Measurements from ENCODE around the gene APOLD1. TPM values are rescaled to one million over a fixed set of nuclear protein-coding genes. Genes with fewer than 3 reads are reported as not detected.
"Not testable (repeated sequence)": the region's sequence is repeated elsewhere in the genome, so short reads cannot be mapped to it uniquely, and the experiment has no call there.

The APOLD1 gene
- polyA plus RNA-seq, 2 donors = 0.77 to 2.4 TPM

GRCh38 chr12:12823811-12824210 lies 38.4 kb downstream of the APOLD1 start:
- H3K27ac ChIP-seq (ENCODE audit: low read depth in 2 of 2, low read length in 1 of 2) = no peak overlapping the region
- H3K36me3 ChIP-seq (ENCODE audit: control insufficient read depth in 2 of 2, insufficient read depth in 2 of 2, low read length in 1 of 2) = peaks cover 4 to 23% of the 10 kb centered on the region in 2 donors
- 98 to 99% methylated on average over 5 of the region's 5 CpGs for WGBS, 2 donors
- no peaks in the 10 kb centered on the region for H3K9me3 ChIP-seq (ENCODE audit: control insufficient read depth in 2 of 2, insufficient read depth in 1 of 2, low read depth in 1 of 2, low read length in 1 of 2)
- no peaks in the 10 kb centered on the region for H3K4me1 ChIP-seq (ENCODE audit: control insufficient read depth in 2 of 2, insufficient read depth in 2 of 2, low read length in 1 of 2)
- no peak overlapping the region for H3K4me3 ChIP-seq (ENCODE audit: low read depth in 1 of 2, low read length in 2 of 2)
- no peaks in the 10 kb centered on the region for H3K27me3 ChIP-seq (ENCODE audit: control insufficient read depth in 1 of 2, insufficient read depth in 2 of 2, low read length in 2 of 2)

GRCh38 chr12:12835378-12836146 lies 50.1 kb downstream of the APOLD1 start:
- Histone ChIP-seq H3K27me3 (ENCODE audit: control insufficient read depth in 1 of 2, insufficient read depth in 2 of 2, low read length in 2 of 2) (no peaks in the 10 kb centered on the region), H3K27ac (ENCODE audit: low read depth in 2 of 2, low read length in 1 of 2) (peak overlapping the region; percentile 45 to 72), H3K4me3 (ENCODE audit: low read depth in 1 of 2, low read length in 2 of 2) (no peak overlapping the region), H3K9me3 (ENCODE audit: control insufficient read depth in 2 of 2, insufficient read depth in 1 of 2, low read depth in 1 of 2, low read length in 1 of 2) (no peaks in the 10 kb centered on the region), H3K36me3 (ENCODE audit: control insufficient read depth in 2 of 2, insufficient read depth in 2 of 2, low read length in 1 of 2) (peaks cover 0 to 2% of the 10 kb centered on the region in 2 donors), H3K4me1 (ENCODE audit: control insufficient read depth in 2 of 2, insufficient read depth in 2 of 2, low read length in 1 of 2) (no peaks in the 10 kb centered on the region)
- WGBS, 2 donors = 69 to 73% methylated on average over 7 of the region's 7 CpGs

- no peaks in the 10 kb centered on the region for H3K27me3 ChIP-seq (ENCODE audit: control insufficient read depth in 1 of 2, insufficient read depth in 2 of 2, low read length in 2 of 2)
- no peak overlapping the region for H3K4me3 ChIP-seq (ENCODE audit: low read depth in 1 of 2, low read length in 2 of 2)
- H3K9me3 ChIP-seq (ENCODE audit: control insufficient read depth in 2 of 2, insufficient read depth in 1 of 2, low read depth in 1 of 2, low read length in 1 of 2) = no peaks in the 10 kb centered on the region
- H3K36me3 ChIP-seq (ENCODE audit: control insufficient read depth in 2 of 2, insufficient read depth in 2 of 2, low read length in 1 of 2) = peaks cover 0 to under 1% of the 10 kb centered on the region in 2 donors
- H3K4me1 ChIP-seq (ENCODE audit: control insufficient read depth in 2 of 2, insufficient read depth in 2 of 2, low read length in 1 of 2) = no peaks in the 10 kb centered on the region
- 69 to 86% methylated on average over 6 of the region's 6 CpGs for WGBS, 2 donors
- H3K27ac ChIP-seq (ENCODE audit: low read depth in 2 of 2, low read length in 1 of 2) = peak overlapping the region in 1 of 2 donors; percentile 9
Observed at GRCh38 chr12:12836571-12836970, 51.1 kb downstream of the APOLD1 start.

GRCh38 chr12:12837025-12837812 lies 51.8 kb downstream of the APOLD1 start:
- H3K4me3 ChIP-seq (ENCODE audit: low read depth in 1 of 2, low read length in 2 of 2) = no peak overlapping the region
- no peaks in the 10 kb centered on the region for H3K27me3 ChIP-seq (ENCODE audit: control insufficient read depth in 1 of 2, insufficient read depth in 2 of 2, low read length in 2 of 2)
- WGBS, 2 donors = 51 to 64% methylated on average over 15 of the region's 15 CpGs
- no peaks in the 10 kb centered on the region for H3K4me1 ChIP-seq (ENCODE audit: control insufficient read depth in 2 of 2, insufficient read depth in 2 of 2, low read length in 1 of 2)
- no peaks in the 10 kb centered on the region for H3K9me3 ChIP-seq (ENCODE audit: control insufficient read depth in 2 of 2, insufficient read depth in 1 of 2, low read depth in 1 of 2, low read length in 1 of 2)
- H3K27ac ChIP-seq (ENCODE audit: low read depth in 2 of 2, low read length in 1 of 2) = peak overlapping the region in 1 of 2 donors; percentile 30
- H3K36me3 ChIP-seq (ENCODE audit: control insufficient read depth in 2 of 2, insufficient read depth in 2 of 2, low read length in 1 of 2) = no peaks in the 10 kb centered on the region

GRCh38 chr12:12837813-12838153 lies 52.3 kb downstream of the APOLD1 start:
- no peak overlapping the region for H3K27ac ChIP-seq (ENCODE audit: low read depth in 2 of 2, low read length in 1 of 2)
- WGBS, 2 donors = 92% methylated on average over 3 of the region's 3 CpGs
- no peaks in the 10 kb centered on the region for H3K36me3 ChIP-seq (ENCODE audit: control insufficient read depth in 2 of 2, insufficient read depth in 2 of 2, low read length in 1 of 2)
- no peak overlapping the region for H3K4me3 ChIP-seq (ENCODE audit: low read depth in 1 of 2, low read length in 2 of 2)
- H3K4me1 ChIP-seq (ENCODE audit: control insufficient read depth in 2 of 2, insufficient read depth in 2 of 2, low read length in 1 of 2) = no peaks in the 10 kb centered on the region
- H3K27me3 ChIP-seq (ENCODE audit: control insufficient read depth in 1 of 2, insufficient read depth in 2 of 2, low read length in 2 of 2) = no peaks in the 10 kb centered on the region
- no peaks in the 10 kb centered on the region for H3K9me3 ChIP-seq (ENCODE audit: control insufficient read depth in 2 of 2, insufficient read depth in 1 of 2, low read depth in 1 of 2, low read length in 1 of 2)

- Histone ChIP-seq H3K9me3 (ENCODE audit: control insufficient read depth in 2 of 2, insufficient read depth in 1 of 2, low read depth in 1 of 2, low read length in 1 of 2) (no peaks in the 10 kb centered on the region), H3K27me3 (ENCODE audit: control insufficient read depth in 1 of 2, insufficient read depth in 2 of 2, low read length in 2 of 2) (no peaks in the 10 kb centered on the region), H3K4me3 (ENCODE audit: low read depth in 1 of 2, low read length in 2 of 2) (no peak overlapping the region), H3K27ac (ENCODE audit: low read depth in 2 of 2, low read length in 1 of 2) (no peak overlapping the region), H3K4me1 (ENCODE audit: control insufficient read depth in 2 of 2, insufficient read depth in 2 of 2, low read length in 1 of 2) (no peaks in the 10 kb centered on the region), H3K36me3 (ENCODE audit: control insufficient read depth in 2 of 2, insufficient read depth in 2 of 2, low read length in 1 of 2) (no peaks in the 10 kb centered on the region)
- 77 to 86% methylated on average over 1 of the region's 1 CpG for WGBS, 2 donors
Observed at GRCh38 chr12:12839003-12839395, 53.5 kb downstream of the APOLD1 start.

GRCh38 chr12:12839439-12839838 lies 54.0 kb downstream of the APOLD1 start:
- H3K9me3 ChIP-seq (ENCODE audit: control insufficient read depth in 2 of 2, insufficient read depth in 1 of 2, low read depth in 1 of 2, low read length in 1 of 2); H3K27ac ChIP-seq (ENCODE audit: low read depth in 2 of 2, low read length in 1 of 2); H3K4me1 ChIP-seq (ENCODE audit: control insufficient read depth in 2 of 2, insufficient read depth in 2 of 2, low read length in 1 of 2); H3K27me3 ChIP-seq (ENCODE audit: control insufficient read depth in 1 of 2, insufficient read depth in 2 of 2, low read length in 2 of 2); H3K4me3 ChIP-seq (ENCODE audit: low read depth in 1 of 2, low read length in 2 of 2); H3K36me3 ChIP-seq (ENCODE audit: control insufficient read depth in 2 of 2, insufficient read depth in 2 of 2, low read length in 1 of 2): not testable (repeated sequence)
- 90 to 93% methylated on average over 10 of the region's 10 CpGs for WGBS, 2 donors

GRCh38 chr12:12839873-12840579 lies 54.6 kb downstream of the APOLD1 start:
- Histone ChIP-seq H3K4me3 (ENCODE audit: low read depth in 1 of 2, low read length in 2 of 2) (no peak overlapping the region), H3K36me3 (ENCODE audit: control insufficient read depth in 2 of 2, insufficient read depth in 2 of 2, low read length in 1 of 2) (no peaks in the 10 kb centered on the region), H3K4me1 (ENCODE audit: control insufficient read depth in 2 of 2, insufficient read depth in 2 of 2, low read length in 1 of 2) (no peaks in the 10 kb centered on the region), H3K9me3 (ENCODE audit: control insufficient read depth in 2 of 2, insufficient read depth in 1 of 2, low read depth in 1 of 2, low read length in 1 of 2) (no peaks in the 10 kb centered on the region), H3K27me3 (ENCODE audit: control insufficient read depth in 1 of 2, insufficient read depth in 2 of 2, low read length in 2 of 2) (no peaks in the 10 kb centered on the region), H3K27ac (ENCODE audit: low read depth in 2 of 2, low read length in 1 of 2) (no peak overlapping the region)
- WGBS, 2 donors = 68 to 81% methylated on average over 5 of the region's 5 CpGs

GRCh38 chr12:12840580-12840899 lies 55.1 kb downstream of the APOLD1 start:
- WGBS, 2 donors = 93 to 94% methylated on average over 5 of the region's 5 CpGs

More at GRCh38 chr12:12840580-12840899, 55.1 kb downstream of the APOLD1 start:
- Histone ChIP-seq H3K4me3 (ENCODE audit: low read depth in 1 of 2, low read length in 2 of 2) (no peak overlapping the region), H3K4me1 (ENCODE audit: control insufficient read depth in 2 of 2, insufficient read depth in 2 of 2, low read length in 1 of 2) (no peaks in the 10 kb centered on the region), H3K27ac (ENCODE audit: low read depth in 2 of 2, low read length in 1 of 2) (no peak overlapping the region), H3K27me3 (ENCODE audit: control insufficient read depth in 1 of 2, insufficient read depth in 2 of 2, low read length in 2 of 2) (no peaks in the 10 kb centered on the region), H3K9me3 (ENCODE audit: control insufficient read depth in 2 of 2, insufficient read depth in 1 of 2, low read depth in 1 of 2, low read length in 1 of 2) (no peaks in the 10 kb centered on the region), H3K36me3 (ENCODE audit: control insufficient read depth in 2 of 2, insufficient read depth in 2 of 2, low read length in 1 of 2) (no peaks in the 10 kb centered on the region)
